Measurements from ENCODE around the gene MALT1.
"Not testable (repeated sequence)": the region's sequence is repeated elsewhere in the genome, so short reads cannot be mapped to it uniquely, and the experiment has no call there.

Gene MALT1

GRCh38 chr18:58733866-58734265, 62.6 kb downstream of the MALT1 start:
- DNase-seq (ENCODE audit: low read depth in 2 of 2) = no peak

- no peak for DNase-seq (ENCODE audit: low read depth in 2 of 2)
Measured at GRCh38 chr18:58738322-58738721, 67.1 kb downstream of the MALT1 start.

GRCh38 chr18:58745914-58746313, 74.6 kb downstream of the MALT1 start:
- DNase-seq (ENCODE audit: low read depth in 2 of 2) = no peak

GRCh38 chr18:58748899-58749595, 77.8 kb downstream of the MALT1 start:
- DNase-seq (ENCODE audit: low read depth in 2 of 2) = no peak

GRCh38 chr18:58753976-58754375, 82.7 kb downstream of the MALT1 start:
- DNase-seq (ENCODE audit: low read depth in 2 of 2) = no peak

GRCh38 chr18:58754544-58755068, 83.3 kb downstream of the MALT1 start:
- no peak for DNase-seq (ENCODE audit: low read depth in 2 of 2)

GRCh38 chr18:58755304-58756010, 84.2 kb downstream of the MALT1 start:
- no peak for DNase-seq (ENCODE audit: low read depth in 2 of 2)

- no peak for DNase-seq (ENCODE audit: low read depth in 2 of 2)
Measured at GRCh38 chr18:58756148-58756547, 84.9 kb downstream of the MALT1 start.

- no peak for DNase-seq (ENCODE audit: low read depth in 2 of 2)
Measured at GRCh38 chr18:58756596-58757240, 85.5 kb downstream of the MALT1 start.

GRCh38 chr18:58757351-58757750, 86.1 kb downstream of the MALT1 start:
- DNase-seq (ENCODE audit: low read depth in 2 of 2) = not testable (repeated sequence)

- no peak for DNase-seq (ENCODE audit: low read depth in 2 of 2)
Measured at GRCh38 chr18:58758046-58758445, 86.8 kb downstream of the MALT1 start.

GRCh38 chr18:58758606-58759005, 87.3 kb downstream of the MALT1 start:
- DNase-seq (ENCODE audit: low read depth in 2 of 2) = no peak

- DNase-seq (ENCODE audit: low read depth in 2 of 2) = no peak
Measured at GRCh38 chr18:58761241-58761969, 90.1 kb downstream of the MALT1 start.

- no peak for DNase-seq (ENCODE audit: low read depth in 2 of 2)
Measured at GRCh38 chr18:58761970-58762780, 90.9 kb downstream of the MALT1 start.

GRCh38 chr18:58762781-58763171, 91.5 kb downstream of the MALT1 start:
- no peak for DNase-seq (ENCODE audit: low read depth in 2 of 2)

GRCh38 chr18:58766164-58766563, 94.9 kb downstream of the MALT1 start:
- no peak for DNase-seq (ENCODE audit: low read depth in 2 of 2)

- no peak for DNase-seq (ENCODE audit: low read depth in 2 of 2)
Measured at GRCh38 chr18:58766946-58767345, 95.7 kb downstream of the MALT1 start.

- DNase-seq (ENCODE audit: low read depth in 2 of 2) = peak; percentile 47 to 71
Measured at GRCh38 chr18:58768293-58768974, 97.2 kb downstream of the MALT1 start.

- DNase-seq (ENCODE audit: low read depth in 2 of 2) = no peak
Measured at GRCh38 chr18:58769321-58769720, 98.1 kb downstream of the MALT1 start.

- no peak for DNase-seq (ENCODE audit: low read depth in 2 of 2)
Measured at GRCh38 chr18:58770601-58771000, 99.3 kb downstream of the MALT1 start.

GRCh38 chr18:58772161-58772560, 100.9 kb downstream of the MALT1 start:
- no peak for DNase-seq (ENCODE audit: low read depth in 2 of 2)
